Fibroblast of mammary gland (primary cell): ENCODE data around the gene EBF3.

ENCODE experiments used
- DNase-seq: peaks from one replicate; pipeline ENCODE4 v3.0.0-alpha.2; 2010; ENCODE audit warnings: low read depth
- H3K4me3 ChIP-seq: 2 replicates; pipeline ENCODE4 v1.5.1; 2011; ENCODE audit warnings: low read depth, mild to moderate bottlenecking, low read length, moderate library complexity; ENCODE audit not compliant: control insufficient read depth
- CTCF ChIP-seq: conservative IDR thresholded peaks from 2 replicates; pipeline ENCODE4 v1.5.1; 2011; ENCODE audit warnings: low read depth, low read length, inconsistent platforms; ENCODE audit not compliant: control insufficient read depth, insufficient read depth

The EBF3 gene

GRCh38 chr10:129945526-129945925 is 18.5 kb downstream of the EBF3 start:
- no peak for TF ChIP-seq CTCF
- no peak for DNase-seq
- H3K4me3 ChIP-seq: no peak overlapping the region

- DNase-seq: no peak
- no peak overlapping the region for H3K4me3 ChIP-seq
- no peak for TF ChIP-seq CTCF
These were observed 19.0 kb downstream of the EBF3 start for GRCh38 chr10:129945064-129945463.

DNA sequence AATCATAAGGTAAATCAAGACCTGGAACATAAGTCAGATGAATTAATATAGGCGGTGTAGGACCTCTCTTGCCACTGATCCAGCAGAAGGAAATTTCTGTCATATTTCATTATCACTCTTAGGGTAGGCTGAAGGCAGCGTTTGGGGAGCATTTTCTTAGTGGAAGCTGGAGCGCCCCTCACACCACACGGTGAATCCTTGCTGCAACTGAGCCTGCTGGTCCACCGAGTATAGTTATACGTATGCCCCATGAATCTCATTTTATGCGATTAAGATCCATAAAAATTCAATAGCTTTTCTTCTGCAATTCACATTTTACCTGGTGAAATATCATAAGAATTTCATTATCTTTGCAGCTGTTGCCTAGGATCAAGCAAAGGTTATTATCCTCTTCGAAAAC is 19.6 kb downstream of the EBF3 start:
- TF ChIP-seq CTCF: no peak
- no peak for DNase-seq
- no peak overlapping the region for H3K4me3 ChIP-seq

GRCh38 chr10:129942936-129943715 is 20.9 kb downstream of the EBF3 start:
- peak; percentile 41 for DNase-seq
- no peak overlapping the region for H3K4me3 ChIP-seq

GRCh38 chr10:129942391-129942790 is 21.7 kb downstream of the EBF3 start:
- no peak for TF ChIP-seq CTCF
- DNase-seq: no peak

More at GRCh38 chr10:129942936-129943715, 20.9 kb downstream of the EBF3 start:
- no peak for TF ChIP-seq CTCF

GRCh38 chr10:129942019-129942277 is 22.1 kb downstream of the EBF3 start:
- no peak for TF ChIP-seq CTCF
- no peak for DNase-seq

More at GRCh38 chr10:129942391-129942790, 21.7 kb downstream of the EBF3 start:
- H3K4me3 ChIP-seq: no peak overlapping the region

More at GRCh38 chr10:129942019-129942277, 22.1 kb downstream of the EBF3 start:
- H3K4me3 ChIP-seq: no peak overlapping the region
